Left lobe of liver (tissue), 2 donors: ENCODE measurements around the gene C11orf52. TPM values are rescaled to one million over a fixed set of nuclear protein-coding genes. Genes with fewer than 3 reads are reported as not detected.
A peak's percentile ranks its signal among the peaks of the same experiment; 100 is the strongest.

ENCODE experiments used
- ATAC-seq: fragments of 200-7000 bp; cut with Tn5 transposase; one replicate; pipeline ENCODE4 v1.9.1; 2020; ENCODE audit warnings: mild to moderate bottlenecking, moderate library complexity
- DNase-seq: peaks from one replicate; pipeline ENCODE4 v3.0.0-alpha.2; 2020; ENCODE audit warnings: low spot score
- total RNA-seq: library from RNA; stranded (reverse); gene quantifications from one replicate; pipeline ENCODE4 v1.2.1, GENCODE V29; 2021
- donor health status: DM: no; HTN: no; CAD: no; lungs with moderate emphysema.
- donor health status: DM: no; HTN: yes; CAD: no.

The C11orf52 gene
- total RNA-seq, 1 donor from 2014 or later, result 11.8 TPM

DNA sequence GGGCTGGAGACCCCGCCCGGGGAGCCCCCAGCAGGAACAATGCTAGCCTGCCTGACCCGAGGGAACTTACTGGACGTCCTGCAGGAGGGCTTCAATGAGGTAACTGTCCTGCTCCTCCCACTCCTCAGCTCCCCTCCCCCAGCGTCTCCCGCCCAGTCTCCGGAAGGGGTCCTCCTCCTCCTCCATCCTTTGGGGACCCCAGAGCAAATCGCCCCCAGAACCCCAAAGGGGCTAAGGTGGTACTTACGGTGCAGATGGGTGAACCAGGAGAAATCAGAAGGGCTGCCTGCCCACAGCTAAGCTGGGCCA is 18.7 kb downstream of the C11orf52 start:
- no peak for ATAC-seq
- no peak for DNase-seq

DNA sequence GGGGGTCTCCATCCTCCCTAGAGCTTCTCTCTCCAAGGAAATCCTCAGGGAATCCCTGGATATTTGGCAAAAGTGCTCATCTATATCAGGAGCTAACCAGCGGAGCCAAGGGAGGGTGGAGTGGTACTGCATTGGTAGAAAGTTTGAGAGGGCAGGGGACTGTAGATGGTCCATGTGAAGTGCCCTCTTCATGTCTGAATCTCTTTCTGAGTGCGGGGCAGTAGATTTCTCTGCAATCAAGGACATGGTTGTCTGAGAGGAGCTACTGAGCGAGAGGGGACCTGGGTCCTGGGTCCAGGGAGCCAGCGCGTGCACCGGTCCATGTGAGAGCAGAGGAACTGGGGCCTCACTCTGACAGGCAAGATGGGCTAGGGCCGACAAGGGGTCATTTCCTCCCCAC is 19.1 kb downstream of the C11orf52 start:
- DNase-seq (no peak), ATAC-seq (no peak)

GRCh38 chr11:111938687-111939160 is 20.0 kb downstream of the C11orf52 start:
- ATAC-seq (no peak), DNase-seq (no peak)

GRCh38 chr11:111939836-111940604 is 21.3 kb downstream of the C11orf52 start:
- ATAC-seq (no peak), DNase-seq (no peak)

DNA sequence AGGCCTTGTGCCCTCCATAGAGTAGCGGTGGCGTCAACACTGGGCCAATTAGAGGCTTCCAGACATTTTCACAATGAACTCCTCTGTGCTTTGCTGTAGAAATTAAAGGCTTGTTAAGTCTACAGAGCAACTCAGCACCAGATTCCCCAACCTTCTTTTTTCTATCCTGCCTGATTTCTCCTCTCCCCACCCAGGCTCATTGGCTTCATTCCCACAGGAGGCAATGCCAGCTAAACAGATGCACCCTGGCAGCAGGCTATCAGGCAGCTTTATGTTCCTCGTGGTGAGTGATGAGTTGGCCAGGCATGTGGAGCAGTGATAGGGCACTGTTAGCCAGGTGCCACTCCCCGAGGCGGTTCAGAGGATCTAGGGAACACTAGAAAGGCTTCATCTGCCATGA is 23.2 kb downstream of the C11orf52 start:
- ATAC-seq, result no peak

GRCh38 chr11:111942829-111943228 is 24.1 kb downstream of the C11orf52 start:
- DNase-seq (no peak), ATAC-seq (no peak)

More for the DNA sequence above, 23.2 kb downstream of the C11orf52 start:
- DNase-seq, result no peak

- no peak for DNase-seq
- no peak for ATAC-seq
Observed at GRCh38 chr11:111944139-111944538, 25.4 kb downstream of the C11orf52 start.

DNA sequence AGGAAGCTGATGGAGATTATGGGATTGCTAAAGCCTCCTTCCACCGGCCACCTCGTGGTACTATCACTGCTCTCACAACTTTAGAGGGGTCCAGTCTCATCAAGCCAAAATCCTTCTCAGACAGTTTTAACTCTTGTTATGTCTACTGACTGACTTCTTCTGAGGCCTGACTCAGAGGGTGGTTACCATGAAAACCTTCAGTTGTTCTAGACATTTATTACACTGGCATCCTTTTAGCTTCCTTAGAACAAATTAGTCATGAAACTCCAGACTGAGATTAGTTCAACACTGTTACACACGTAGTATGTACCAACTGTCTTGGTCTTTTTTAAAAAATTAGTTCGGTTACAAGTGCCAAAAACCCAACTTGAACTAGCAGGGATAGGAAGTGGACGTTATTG is 25.9 kb downstream of the C11orf52 start:
- ATAC-seq, result no peak
- no peak for DNase-seq

- ATAC-seq, result no peak
- DNase-seq, result no peak
Observed at GRCh38 chr11:111945198-111945597, 26.5 kb downstream of the C11orf52 start.

DNA sequence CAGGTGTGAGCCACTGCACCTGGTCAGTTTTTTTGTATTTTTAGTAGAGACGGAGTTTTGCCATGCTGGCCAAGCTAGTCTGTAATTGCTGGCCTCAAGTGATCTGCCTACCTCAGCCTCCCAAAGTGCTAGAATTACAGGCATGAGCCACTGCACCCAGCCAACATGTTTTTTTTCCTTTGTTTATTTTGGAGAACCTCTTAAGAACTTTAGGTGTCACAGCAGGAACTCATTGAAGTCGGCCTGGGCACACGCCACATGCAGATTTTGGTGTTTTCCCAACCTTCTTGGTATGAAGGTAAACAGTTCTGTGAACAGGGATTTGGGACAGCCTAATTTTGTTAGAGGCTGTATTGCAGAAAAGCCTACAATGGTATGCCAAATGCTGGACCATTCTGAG is 27.8 kb downstream of the C11orf52 start:
- ATAC-seq (peak; percentile 62), DNase-seq (no peak)

DNA sequence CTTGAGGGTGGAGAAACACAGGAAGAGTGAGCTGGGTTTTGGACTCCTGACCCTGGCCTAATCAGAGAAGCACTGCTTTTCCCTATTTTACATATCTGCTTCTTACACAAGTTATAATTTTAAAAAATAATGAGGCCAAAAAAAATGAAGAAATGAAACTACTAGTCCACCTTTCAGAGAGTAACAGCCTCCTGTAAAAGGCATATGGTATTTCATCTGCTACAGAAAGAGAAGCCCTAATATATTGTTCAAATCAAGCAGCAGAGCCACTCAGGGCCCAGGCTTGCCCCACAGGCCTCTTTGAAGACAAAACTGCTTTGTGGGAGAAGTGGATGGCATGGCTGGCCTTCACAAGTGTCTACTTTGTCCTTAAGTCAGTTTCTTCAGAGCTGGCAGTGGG is 28.4 kb downstream of the C11orf52 start:
- DNase-seq (no peak), ATAC-seq (no peak)

DNA sequence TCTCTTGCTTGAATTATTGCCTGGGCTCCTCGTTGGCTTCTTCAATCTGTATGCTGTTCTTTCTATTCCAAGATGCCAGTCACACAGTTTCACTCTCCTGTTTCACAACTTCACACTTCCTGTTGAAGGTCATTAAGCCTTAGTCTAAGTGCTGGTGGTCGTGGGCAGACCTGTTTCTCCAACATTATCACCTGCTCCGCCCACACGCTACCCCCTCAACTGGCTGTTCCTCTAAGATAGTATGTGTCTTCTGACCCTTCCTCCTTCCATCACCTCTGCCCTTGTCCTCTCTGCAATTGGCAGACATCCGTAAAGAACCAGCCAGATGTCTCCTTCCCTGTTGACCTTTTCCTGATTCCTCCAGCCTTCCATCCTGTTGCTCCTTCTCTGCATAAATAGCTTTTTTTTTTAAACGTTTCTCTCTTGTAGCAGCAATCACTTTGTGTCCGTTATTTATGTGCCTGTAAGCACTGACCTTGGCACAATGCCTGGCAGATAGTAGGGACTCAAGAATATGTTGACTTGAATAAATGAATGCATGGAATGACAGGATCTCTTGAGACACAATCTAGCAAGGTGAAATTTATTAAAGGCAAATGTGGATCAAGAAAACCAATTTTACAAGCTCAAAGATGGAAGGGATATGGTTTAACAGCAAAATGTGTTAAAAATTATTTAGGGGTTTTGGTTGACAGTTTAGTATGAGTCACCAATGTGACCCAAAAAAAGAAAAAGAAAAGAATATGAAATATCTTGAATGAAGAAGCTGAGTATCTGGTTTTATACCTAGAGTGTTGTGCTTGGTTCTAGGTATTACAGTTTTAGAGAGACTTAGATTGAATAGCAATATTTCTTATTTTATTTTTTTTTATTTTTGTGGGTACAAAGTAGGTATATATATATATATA is 31.1 kb downstream of the C11orf52 start:
- ATAC-seq, result no peak
- DNase-seq, result no peak

DNA sequence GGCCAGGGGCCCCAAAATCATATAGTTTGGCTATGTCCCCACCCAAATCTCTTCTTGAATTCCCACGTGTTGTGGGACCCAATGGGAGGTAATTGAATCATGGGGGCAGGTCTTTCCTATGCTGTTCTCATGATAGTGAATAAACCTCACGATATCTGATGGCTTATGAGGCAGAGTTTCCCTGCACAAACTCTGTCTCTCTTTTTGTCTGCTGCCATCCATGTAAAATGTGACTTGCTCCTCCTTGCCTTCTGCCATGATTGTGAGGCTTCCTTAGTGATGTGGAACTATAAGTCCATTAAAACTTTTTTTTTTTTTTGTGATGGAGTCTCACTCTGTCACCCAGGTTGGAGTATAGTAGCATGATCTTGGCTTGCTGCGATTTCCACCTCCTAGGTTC is 32.9 kb downstream of the C11orf52 start:
- no peak for DNase-seq
- ATAC-seq, result no peak

DNA sequence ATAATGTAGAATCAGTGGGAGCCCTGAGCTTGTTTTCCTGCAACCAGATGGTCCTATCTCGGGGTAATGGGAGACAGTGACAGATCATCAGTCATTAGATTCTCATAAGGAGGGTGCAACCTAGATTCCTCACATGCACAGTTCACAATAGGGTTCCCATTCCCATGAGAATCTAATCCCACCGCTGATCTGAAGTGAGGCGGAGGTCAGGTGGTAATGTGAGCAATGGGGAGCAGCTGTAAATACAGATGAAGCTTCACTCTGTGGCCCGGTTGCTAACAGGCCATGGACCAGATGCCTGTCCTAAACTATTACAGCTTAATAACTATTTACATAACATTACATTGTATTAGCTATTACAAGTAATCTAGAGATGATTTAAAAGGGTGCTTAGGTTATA is 35.4 kb downstream of the C11orf52 start:
- no peak for ATAC-seq
- no peak for DNase-seq

DNA sequence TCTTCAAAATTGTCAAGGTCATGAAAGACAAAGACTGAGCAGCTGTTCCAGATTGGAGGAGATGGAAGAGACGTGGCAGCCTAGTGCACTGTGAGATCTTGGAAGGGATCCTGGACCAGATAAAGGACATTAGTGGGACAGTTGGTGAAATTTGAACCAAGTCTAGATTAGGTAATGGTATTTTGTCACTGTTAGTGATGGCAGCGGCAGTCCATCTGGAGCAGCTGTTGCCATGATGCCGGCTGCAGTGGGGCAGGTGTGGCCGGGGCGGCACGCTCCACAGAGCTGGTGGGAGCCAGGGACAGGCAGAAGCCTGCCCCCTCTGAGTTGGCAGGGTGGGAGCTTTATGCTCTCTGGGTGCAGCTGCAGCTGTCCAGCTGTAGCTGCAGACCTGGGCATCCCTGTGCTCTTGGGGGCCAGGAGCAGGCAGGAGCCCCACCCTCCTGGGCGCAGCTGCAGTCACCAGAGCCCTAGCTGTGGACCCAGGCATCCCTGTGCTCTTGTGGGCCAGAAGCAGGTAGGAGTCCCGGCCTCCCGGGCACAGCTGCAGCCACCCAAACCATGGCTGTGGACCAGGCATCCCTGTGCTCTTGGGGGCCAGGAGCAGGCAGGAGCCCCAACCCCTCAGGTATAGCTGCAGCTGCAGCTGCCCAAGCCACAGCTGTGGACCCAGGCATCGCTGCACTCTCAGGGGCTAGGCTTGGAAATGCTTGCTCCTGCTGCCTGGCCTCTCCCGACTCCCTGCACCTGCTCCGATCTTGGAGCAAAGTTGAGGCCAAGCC is 39.1 kb downstream of the C11orf52 start:
- DNase-seq (no peak), ATAC-seq (peak; percentile 75)

DNA sequence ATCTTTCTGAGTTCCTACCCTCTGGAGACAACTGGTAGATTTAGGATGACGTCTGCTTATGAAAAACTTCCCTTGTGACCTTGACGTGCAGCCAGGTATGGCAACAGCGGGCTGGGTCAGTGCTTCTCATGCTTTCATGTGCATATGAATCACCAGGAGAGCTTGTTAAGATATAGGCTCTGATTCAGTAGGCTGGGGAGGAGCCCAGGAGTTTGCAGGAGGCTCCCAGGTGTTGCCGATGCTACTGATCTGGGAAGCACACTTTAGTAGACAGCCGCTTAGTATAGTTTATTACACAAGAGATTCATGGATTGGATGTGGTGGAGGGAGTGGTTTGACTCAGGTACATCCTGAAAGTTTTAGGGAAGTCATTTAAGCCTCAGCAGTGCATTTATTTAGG is 42.2 kb downstream of the C11orf52 start:
- no peak for DNase-seq
- peak; percentile 67 for ATAC-seq

DNA sequence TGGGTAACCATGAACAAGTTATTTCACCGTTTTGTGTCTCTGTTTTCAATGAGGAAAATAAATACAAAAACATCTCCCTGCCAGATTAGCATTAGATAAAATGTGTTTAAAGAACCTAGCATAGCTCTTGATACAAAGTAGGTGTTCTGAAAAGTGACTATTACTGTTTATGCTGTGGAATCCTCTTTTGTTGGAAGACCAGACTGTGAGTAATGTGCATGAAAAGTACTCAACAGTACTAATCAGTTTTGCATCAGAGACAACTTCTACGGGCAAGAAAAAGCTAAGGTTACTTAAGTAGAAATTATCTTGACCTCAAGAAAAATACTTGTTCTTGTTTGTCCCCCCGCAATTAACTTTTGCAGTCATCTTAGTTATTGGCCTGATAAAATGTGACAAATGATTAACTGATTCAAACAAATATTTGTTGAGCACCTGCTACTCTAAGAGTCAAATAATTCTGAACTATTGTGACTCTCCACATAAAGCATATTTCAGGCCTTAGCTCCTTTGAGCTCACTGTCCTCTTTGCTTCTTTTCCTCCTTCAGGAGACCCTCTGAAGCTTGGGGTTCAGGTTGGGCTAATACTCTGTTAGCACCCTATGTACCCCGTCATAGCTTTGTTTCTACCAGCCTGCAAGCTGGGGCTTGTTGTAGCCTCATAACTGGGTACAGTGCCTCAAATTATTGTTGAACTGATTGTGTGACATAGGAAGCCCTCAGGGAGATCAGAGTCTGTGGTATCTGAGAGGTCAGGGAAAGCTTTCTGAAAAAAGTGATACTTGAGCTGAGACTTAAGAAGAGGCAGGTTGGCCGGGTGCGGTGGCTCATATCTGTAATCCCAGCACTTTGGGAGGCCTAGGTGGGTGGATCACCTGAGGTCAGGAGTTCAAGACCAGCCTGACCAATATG is 42.9 kb downstream of the C11orf52 start:
- DNase-seq, result no peak
- ATAC-seq, result peak; percentile 53

GRCh38 chr11:111963931-111964340 is 45.2 kb downstream of the C11orf52 start:
- no peak for DNase-seq
- no peak for ATAC-seq

DNA sequence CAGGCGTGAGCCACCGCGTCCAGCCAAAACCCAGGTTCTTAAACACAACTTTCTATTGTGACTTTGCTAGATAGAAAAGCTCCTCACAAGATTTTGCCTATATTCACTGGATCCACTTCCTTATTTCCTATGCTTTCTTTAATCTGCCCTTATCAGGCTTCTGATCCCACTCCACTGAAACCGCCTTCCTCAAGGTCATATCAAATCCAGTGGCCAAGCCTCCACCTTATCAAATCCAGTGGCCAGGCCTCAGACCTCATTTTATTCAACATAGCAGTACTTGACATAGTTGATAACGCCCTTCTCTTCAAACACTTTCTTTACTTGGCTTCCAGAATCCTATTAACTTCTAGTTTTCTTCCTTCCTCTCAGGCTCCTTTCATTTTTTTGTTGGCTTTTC is 48.0 kb downstream of the C11orf52 start:
- ATAC-seq (no peak), DNase-seq (no peak)

- ATAC-seq (no peak), DNase-seq (no peak)
Observed at GRCh38 chr11:111967649-111968048, 48.9 kb downstream of the C11orf52 start.
